D341Med (cell line): ENCODE results near the gene WNT9B.

Experiments used
- DNase-seq: peaks from one replicate; pipeline ENCODE4 v3.0.0; 2012; ENCODE audit warnings: low spot score

Gene WNT9B

GRCh38 chr17:46851029-46851741 lies at the start of gene WNT9B:
Gene WNT9B (plus strand): TSS chr17:46851583. CDS start chr17:46851639, 56 bp downstream.
- peak; percentile 86 for DNase-seq

GRCh38 chr17:46802800-46803199 lies 48.6 kb upstream of the WNT9B start:
- DNase-seq, result no peak

GRCh38 chr17:46803544-46803943 lies 47.8 kb upstream of the WNT9B start:
- DNase-seq, result no peak

- DNase-seq, result no peak
These were observed 45.6 kb upstream of the WNT9B start for GRCh38 chr17:46805771-46806170.

- peak; percentile 52 for DNase-seq
These were observed 42.2 kb upstream of the WNT9B start for GRCh38 chr17:46809110-46809571.

GRCh38 chr17:46810837-46811236 lies 40.5 kb upstream of the WNT9B start:
- DNase-seq, result no peak

GRCh38 chr17:46811978-46812583 lies 39.3 kb upstream of the WNT9B start:
- no peak for DNase-seq

- no peak for DNase-seq
These were observed 38.6 kb upstream of the WNT9B start for GRCh38 chr17:46812624-46813318.

- no peak for DNase-seq
These were observed 37.5 kb upstream of the WNT9B start for GRCh38 chr17:46813920-46814319.

GRCh38 chr17:46814446-46814845 lies 36.9 kb upstream of the WNT9B start:
- DNase-seq, result no peak

- no peak for DNase-seq
These were observed 35.7 kb upstream of the WNT9B start for GRCh38 chr17:46815474-46816353.

- DNase-seq, result no peak
These were observed 34.1 kb upstream of the WNT9B start for GRCh38 chr17:46817151-46817900.

- DNase-seq, result no peak
These were observed 33.5 kb upstream of the WNT9B start for GRCh38 chr17:46817901-46818209.

- DNase-seq, result peak; percentile 66
These were observed 33.0 kb upstream of the WNT9B start, which contains the start of gene WNT3 for GRCh38 chr17:46818316-46818928. Gene WNT3 (minus strand): TSS chr17:46818692. CDS start chr17:46818597, 95 bp downstream.

- no peak for DNase-seq
These were observed 32.2 kb upstream of the WNT9B start for GRCh38 chr17:46818929-46819859.

GRCh38 chr17:46819906-46820351 lies 31.5 kb upstream of the WNT9B start:
- DNase-seq, result no peak

- no peak for DNase-seq
These were observed 30.6 kb upstream of the WNT9B start for GRCh38 chr17:46820592-46821450.

- no peak for DNase-seq
These were observed 29.6 kb upstream of the WNT9B start for GRCh38 chr17:46821482-46822387.
